Measurements from ENCODE around the gene RPS6KA4.
A peak's percentile ranks its signal among the peaks of the same experiment; 100 is the strongest.

The RPS6KA4 gene

DNA sequence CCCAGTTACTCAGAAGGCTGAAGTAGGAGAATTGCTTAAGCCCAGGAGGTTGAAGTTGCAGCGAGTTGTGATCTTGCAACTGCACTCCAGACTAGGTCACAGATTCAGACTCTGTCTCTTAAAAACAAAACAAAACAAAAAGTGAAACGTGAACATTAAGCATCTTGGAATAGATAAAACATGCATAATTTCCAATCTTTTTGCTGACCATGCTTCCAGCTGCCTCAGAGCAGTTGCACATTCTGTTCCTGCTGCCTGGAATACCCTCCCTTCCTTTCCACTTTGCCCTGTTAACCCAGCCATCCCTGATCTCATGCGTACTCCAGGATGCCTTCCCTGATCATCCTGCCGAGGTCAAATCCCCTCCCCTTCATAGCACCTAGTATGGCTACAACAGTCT, 19.7 kb upstream of the RPS6KA4 start:
- no peak overlapping the region for H4K91ac ChIP-seq (ENCODE audit: low read depth, low read length, poor library complexity)
- H3K9ac ChIP-seq (ENCODE audit: low read depth, low read length, poor library complexity) = no peak overlapping the region
- DNase-seq (ENCODE audit: low spot score) = no peak
- no peaks in the 10 kb centered on the region for H3K9me3 ChIP-seq (replicated peaks in 1 of 2; ENCODE audit: control insufficient read depth in 2 of 2, insufficient read depth in 1 of 2, low read depth in 1 of 2, low read length in 2 of 2)
- no peak overlapping the region for H4K8ac ChIP-seq (ENCODE audit: low read depth, low read length)
- no peak overlapping the region for H2AFZ ChIP-seq (ENCODE audit: low read length)
- H2BK120ac ChIP-seq (ENCODE audit: low read depth, low read length) = no peak overlapping the region
- no peak overlapping the region for H3K23ac ChIP-seq (ENCODE audit: low read depth, low read length, poor library complexity)
- H3K4me1 ChIP-seq (ENCODE audit: control insufficient read depth in 2 of 2, insufficient read depth in 1 of 2, low read depth in 1 of 2, low read length in 2 of 2) = peaks cover 6 to 17% of the 10 kb centered on the region in 2 donors
- no peak overlapping the region for H2AK5ac ChIP-seq (ENCODE audit: low read depth, low read length)
- H3K27me3 ChIP-seq (ENCODE audit: control insufficient read depth in 3 of 3, insufficient read depth in 3 of 3, low read depth in 1 of 3, low read length in 3 of 3) = peaks cover 0 to 41% (median 11%) of the 10 kb centered on the region in 3 experiments
- H3K4me2 ChIP-seq (ENCODE audit: insufficient read depth, low read length, poor library complexity, severe bottlenecking) = no peak overlapping the region
- H3K79me1 ChIP-seq (ENCODE audit: low read depth, low read length) = peaks cover 1% of the 10 kb centered on the region
- H3K4ac ChIP-seq (ENCODE audit: low read length) = no peak overlapping the region
- no peak overlapping the region for H3K27ac ChIP-seq (replicated peaks; ENCODE audit: low read length)
- H2BK12ac ChIP-seq (ENCODE audit: low read length) = peak overlapping the region; percentile 87
- H3K4me3 ChIP-seq (ENCODE audit: low read length in 2 of 2) = no peak overlapping the region
- no peak overlapping the region for H3K18ac ChIP-seq (ENCODE audit: low read length)
- no peak overlapping the region for H2BK5ac ChIP-seq (ENCODE audit: low read length)
- no CpG with 5 or more reads among the region's 4 CpGs for WGBS, 2 donors (ENCODE audit: extremely low coverage in 2 of 2, insufficient read length in 2 of 2, insufficient replicate concordance in 1 of 2)
- no peak overlapping the region for H2BK15ac ChIP-seq (ENCODE audit: low read length)
- no peaks in the 10 kb centered on the region for H3K36me3 ChIP-seq (replicated peaks in 1 of 2; ENCODE audit: control insufficient read depth in 2 of 2, insufficient read depth in 2 of 2, low read length in 2 of 2)
- H3K14ac ChIP-seq (ENCODE audit: low read length) = no peak overlapping the region

- Histone ChIP-seq H3K14ac (ENCODE audit: low read length) (peak within 1 kb of the TSS; percentile 71), H3K4me2 (ENCODE audit: insufficient read depth, low read length, poor library complexity, severe bottlenecking) (peak within 1 kb of the TSS; percentile 92), H4K91ac (ENCODE audit: low read depth, low read length, poor library complexity) (no peak within 1 kb of the TSS), H2BK12ac (ENCODE audit: low read length) (peak within 1 kb of the TSS; percentile 87), H3K27me3 (ENCODE audit: control insufficient read depth in 3 of 3, insufficient read depth in 3 of 3, low read depth in 1 of 3, low read length in 3 of 3) (peaks cover 0 to 41% (median 11%) of the 10 kb centered on the region in 3 experiments), H2BK5ac (ENCODE audit: low read length) (no peak within 1 kb of the TSS), H4K8ac (ENCODE audit: low read depth, low read length) (peak within 1 kb of the TSS; percentile 17), H3K36me3 (replicated peaks in 1 of 2; ENCODE audit: control insufficient read depth in 2 of 2, insufficient read depth in 2 of 2, low read length in 2 of 2) (no peaks in the 10 kb centered on the region), H3K27ac (replicated peaks; ENCODE audit: low read length) (no peak within 1 kb of the TSS), H3K4ac (ENCODE audit: low read length) (no peak within 1 kb of the TSS), H2AFZ (ENCODE audit: low read length) (peak within 1 kb of the TSS; percentile 11), H3K4me3 (ENCODE audit: low read length in 2 of 2) (peak within 1 kb of the TSS in 1 of 2 donors; percentile 75), H2BK120ac (ENCODE audit: low read depth, low read length) (no peak within 1 kb of the TSS), H3K79me1 (ENCODE audit: low read depth, low read length) (peaks cover 1% of the 10 kb centered on the region), H3K9me3 (replicated peaks in 1 of 2; ENCODE audit: control insufficient read depth in 2 of 2, insufficient read depth in 1 of 2, low read depth in 1 of 2, low read length in 2 of 2) (no peaks in the 10 kb centered on the region), H2AK5ac (ENCODE audit: low read depth, low read length) (peak within 1 kb of the TSS; percentile 97), H2BK15ac (ENCODE audit: low read length) (peak within 1 kb of the TSS; percentile 63), H3K4me1 (ENCODE audit: control insufficient read depth in 2 of 2, insufficient read depth in 1 of 2, low read depth in 1 of 2, low read length in 2 of 2) (peaks cover 6 to 17% of the 10 kb centered on the region in 2 donors), H3K18ac (ENCODE audit: low read length) (peak within 1 kb of the TSS; percentile 89), H3K9ac (ENCODE audit: low read depth, low read length, poor library complexity) (peak within 1 kb of the TSS; percentile 21), H3K23ac (ENCODE audit: low read depth, low read length, poor library complexity) (peak within 1 kb of the TSS; percentile 55)
- no peak for DNase-seq (ENCODE audit: low spot score)
- no CpG with 5 or more reads among the region's 16 CpGs for WGBS, 2 donors (ENCODE audit: extremely low coverage in 2 of 2, insufficient read length in 2 of 2, insufficient replicate concordance in 1 of 2)
These were observed 19.1 kb upstream of the RPS6KA4 start, which contains the start of gene CCDC88B for GRCh38 chr11:64339754-64340408. TSS of gene CCDC88B (plus strand) at chr11:64340204. CDS start at chr11:64340267, 63 bp downstream.

- H4K91ac ChIP-seq (ENCODE audit: low read depth, low read length, poor library complexity) = no peak overlapping the region
- H3K4me2 ChIP-seq (ENCODE audit: insufficient read depth, low read length, poor library complexity, severe bottlenecking) = peak overlapping the region; percentile 92
- peak overlapping the region; percentile 63 for H2BK15ac ChIP-seq (ENCODE audit: low read length)
- H2AK5ac ChIP-seq (ENCODE audit: low read depth, low read length) = peak overlapping the region; percentile 97
- H3K9ac ChIP-seq (ENCODE audit: low read depth, low read length, poor library complexity) = peak overlapping the region; percentile 21
- WGBS, 2 donors (ENCODE audit: extremely low coverage in 2 of 2, insufficient read length in 2 of 2, insufficient replicate concordance in 1 of 2) = no CpG with 5 or more reads among the region's 33 CpGs
- no peaks in the 10 kb centered on the region for H3K36me3 ChIP-seq (replicated peaks in 1 of 2; ENCODE audit: control insufficient read depth in 2 of 2, insufficient read depth in 2 of 2, low read length in 2 of 2)
- peaks cover 6 to 16% of the 10 kb centered on the region in 2 donors for H3K4me1 ChIP-seq (ENCODE audit: control insufficient read depth in 2 of 2, insufficient read depth in 1 of 2, low read depth in 1 of 2, low read length in 2 of 2)
- peak overlapping the region in 1 of 2 donors; percentile 75 for H3K4me3 ChIP-seq (ENCODE audit: low read length in 2 of 2)
- H3K18ac ChIP-seq (ENCODE audit: low read length) = peak overlapping the region; percentile 89
- no peak overlapping the region for H3K4ac ChIP-seq (ENCODE audit: low read length)
- H2BK120ac ChIP-seq (ENCODE audit: low read depth, low read length) = no peak overlapping the region
- H3K27ac ChIP-seq (replicated peaks; ENCODE audit: low read length) = no peak overlapping the region
- H3K23ac ChIP-seq (ENCODE audit: low read depth, low read length, poor library complexity) = peak overlapping the region; percentile 53
- no peak overlapping the region for H4K8ac ChIP-seq (ENCODE audit: low read depth, low read length)
- H3K9me3 ChIP-seq (replicated peaks in 1 of 2; ENCODE audit: control insufficient read depth in 2 of 2, insufficient read depth in 1 of 2, low read depth in 1 of 2, low read length in 2 of 2) = no peaks in the 10 kb centered on the region
- DNase-seq (ENCODE audit: low spot score) = peak; percentile 62
- no peak overlapping the region for H2BK5ac ChIP-seq (ENCODE audit: low read length)
- H2BK12ac ChIP-seq (ENCODE audit: low read length) = peak overlapping the region; percentile 91
- H3K79me1 ChIP-seq (ENCODE audit: low read depth, low read length) = peaks cover 1% of the 10 kb centered on the region
- H3K14ac ChIP-seq (ENCODE audit: low read length) = no peak overlapping the region
- H2AFZ ChIP-seq (ENCODE audit: low read length) = peak overlapping the region; percentile 11
- H3K27me3 ChIP-seq (ENCODE audit: control insufficient read depth in 3 of 3, insufficient read depth in 3 of 3, low read depth in 1 of 3, low read length in 3 of 3) = peaks cover 0 to 41% (median 11%) of the 10 kb centered on the region in 3 experiments
These were observed 18.2 kb upstream of the RPS6KA4 start for GRCh38 chr11:64340671-64341335.

DNA sequence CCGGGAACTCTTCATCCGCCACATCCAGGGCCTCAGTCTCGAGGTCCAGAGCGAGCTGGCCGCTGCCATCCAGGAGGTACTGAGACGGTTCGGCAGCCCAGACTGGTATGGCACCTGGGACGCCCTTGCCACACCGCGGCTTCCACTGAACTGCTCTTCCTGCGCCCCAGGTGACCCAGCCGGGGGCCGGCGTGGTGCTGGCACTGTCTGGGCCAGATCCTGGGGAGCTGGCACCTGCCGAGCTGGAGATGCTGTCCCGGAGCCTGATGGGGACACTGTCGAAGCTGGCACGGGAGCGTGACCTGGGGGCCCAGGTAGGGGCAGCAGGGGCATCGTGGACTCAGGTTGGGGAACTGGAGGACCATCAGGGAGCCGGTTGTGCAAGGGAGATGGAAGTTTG, 17.5 kb upstream of the RPS6KA4 start:
- Histone ChIP-seq H3K4ac (ENCODE audit: low read length) (no peak overlapping the region), H3K9ac (ENCODE audit: low read depth, low read length, poor library complexity) (no peak overlapping the region), H3K27ac (replicated peaks; ENCODE audit: low read length) (no peak overlapping the region), H2AK5ac (ENCODE audit: low read depth, low read length) (peak overlapping the region; percentile 92), H3K14ac (ENCODE audit: low read length) (no peak overlapping the region), H2BK12ac (ENCODE audit: low read length) (peak overlapping the region; percentile 91), H3K79me1 (ENCODE audit: low read depth, low read length) (peaks cover 1% of the 10 kb centered on the region), H2BK15ac (ENCODE audit: low read length) (peak overlapping the region; percentile 63), H3K36me3 (replicated peaks in 1 of 2; ENCODE audit: control insufficient read depth in 2 of 2, insufficient read depth in 2 of 2, low read length in 2 of 2) (no peaks in the 10 kb centered on the region), H3K4me1 (ENCODE audit: control insufficient read depth in 2 of 2, insufficient read depth in 1 of 2, low read depth in 1 of 2, low read length in 2 of 2) (peaks cover 6 to 16% of the 10 kb centered on the region in 2 donors), H3K18ac (ENCODE audit: low read length) (peak overlapping the region; percentile 89), H4K91ac (ENCODE audit: low read depth, low read length, poor library complexity) (no peak overlapping the region), H3K27me3 (ENCODE audit: control insufficient read depth in 3 of 3, insufficient read depth in 3 of 3, low read depth in 1 of 3, low read length in 3 of 3) (peaks cover 0 to 41% (median 11%) of the 10 kb centered on the region in 3 experiments), H4K8ac (ENCODE audit: low read depth, low read length) (no peak overlapping the region), H2BK5ac (ENCODE audit: low read length) (no peak overlapping the region), H2AFZ (ENCODE audit: low read length) (no peak overlapping the region), H3K4me2 (ENCODE audit: insufficient read depth, low read length, poor library complexity, severe bottlenecking) (no peak overlapping the region), H3K4me3 (ENCODE audit: low read length in 2 of 2) (no peak overlapping the region), H3K23ac (ENCODE audit: low read depth, low read length, poor library complexity) (peak overlapping the region; percentile 53), H2BK120ac (ENCODE audit: low read depth, low read length) (no peak overlapping the region), H3K9me3 (replicated peaks in 1 of 2; ENCODE audit: control insufficient read depth in 2 of 2, insufficient read depth in 1 of 2, low read depth in 1 of 2, low read length in 2 of 2) (no peaks in the 10 kb centered on the region)
- no CpG with 5 or more reads among the region's 21 CpGs for WGBS, 2 donors (ENCODE audit: extremely low coverage in 2 of 2, insufficient read length in 2 of 2, insufficient replicate concordance in 1 of 2)
- DNase-seq (ENCODE audit: low spot score) = no peak

Measured in neuronal stem cell (in vitro differentiated cells).